Pancreas (tissue), 10 donors: ENCODE measurements around the gene E2F1. TPM values are rescaled to one million over a fixed set of nuclear protein-coding genes. Genes with fewer than 3 reads are reported as not detected.

Experiments
- ATAC-seq, 4 donors: fragments of 200-7000 bp; cut with Tn5 transposase; one replicate each; pipeline versions ENCODE4 v1.8.0 to v1.9.1; 2020; ENCODE audit warnings: mild to moderate bottlenecking in 4 of 4, moderate library complexity in 4 of 4
- DNase-seq, 6 donors: peaks; one replicate each; pipeline ENCODE4 v3.0.0-alpha.2; 2020
- FAIRE-seq: peaks from 2 replicates; lab custom pipeline; 2012; peaks lifted over from hg19 to GRCh38; lab: Jason Lieb, UNC
- H3K27ac ChIP-seq, 4 donors: fragments of 200-600 bp; sonication (generic); 1 replicate in 3 of 4; 2 replicates in 1 of 4; pipeline versions ENCODE4 v1.5.0 to v1.8.0; 2020
- H3K27me3 ChIP-seq, 4 donors: fragments of 200-600 bp; one replicate each; pipeline ENCODE4 v1.8.0; 2021
- H3K36me3 ChIP-seq, 3 donors: fragments of 200-600 bp; sonication (generic) in 1 of 3; one replicate each; pipeline versions ENCODE4 v1.5.0 to v1.8.0; 2020 to 2021
- H3K4me1 ChIP-seq, 3 donors: fragments of 200-600 bp; one replicate each; pipeline ENCODE4 v1.8.0; 2021
- H3K4me3 ChIP-seq, 4 donors: fragments of 200-600 bp; sonication (generic) in 2 of 4; one replicate each; pipeline versions ENCODE4 v1.5.0 to v1.8.0; 2020 to 2021
- H3K9me3 ChIP-seq, 4 donors: fragments of 200-600 bp; one replicate each; pipeline ENCODE4 v1.8.0; 2021
- WGBS, 2 donors: extraction: QIAGEN DNeasy Blood & Tissue Kit; methylation state at CpG; one replicate each; pipeline ENCODE4 v1.1.7; 2013; 5-methylcytosine and 5-hydroxymethylcytosine counted together
- intact Hi-C, 3 donors: fragments of 100-400 bp; cut with DNase I; formaldehyde crosslinking; loops; one replicate each; pipeline versions ENCODE4 v1.11.1 to v1.14.2; 2022
- polyA plus RNA-seq, 2 donors: library from polyadenylated mRNA; stranded (reverse); fragments of 200-250 nt; gene quantifications; one replicate each; pipeline ENCODE4 v1.2.3, GENCODE V29; 2013
- total RNA-seq, 6 donors: library from RNA; stranded (reverse); fragmentation: NEBNext Ultra II Directional in 4 of 6; extraction: Animal tissue kit (Norgen Biotek cat#: 25700) in 4 of 6; gene quantifications; one replicate each; pipeline versions ENCODE4 v1.2.1 to v1.2.4, GENCODE V29; 2021 to 2023
- TF ChIP-seq, protein P1 (sequence below), 4 donors: fragments of 200-600 bp; sonication (generic) in 3 of 4; IDR thresholded peaks; one replicate each; pipeline versions ENCODE4 v1.5.0 to v1.8.0; 2021; ENCODE audit warnings: antibody characterized with exemption in 4 of 4
- donor health status: healthy with polysubstance abuse.
- donor health status: DM: no; HTN: no; CAD: no; lungs with moderate emphysema.
- donor health status: DM: no; HTN: no; CAD: no.
- donor health status: control.
- donor health status: control.
- donor health status: Bipolar disorder and iron deficiency.
- donor health status: DM: yes; HTN: yes; CAD: no.
- donor health status: DM: no; HTN: no; CAD: no.
- donor health status: DM: no; HTN: no; CAD: no.
- donor health status: DM: yes; HTN: yes; CAD: no.

E2F1 gene
- total and polyA plus RNA-seq, 8 donors: 0.23 to 0.92 (median 0.60) TPM

DNA sequence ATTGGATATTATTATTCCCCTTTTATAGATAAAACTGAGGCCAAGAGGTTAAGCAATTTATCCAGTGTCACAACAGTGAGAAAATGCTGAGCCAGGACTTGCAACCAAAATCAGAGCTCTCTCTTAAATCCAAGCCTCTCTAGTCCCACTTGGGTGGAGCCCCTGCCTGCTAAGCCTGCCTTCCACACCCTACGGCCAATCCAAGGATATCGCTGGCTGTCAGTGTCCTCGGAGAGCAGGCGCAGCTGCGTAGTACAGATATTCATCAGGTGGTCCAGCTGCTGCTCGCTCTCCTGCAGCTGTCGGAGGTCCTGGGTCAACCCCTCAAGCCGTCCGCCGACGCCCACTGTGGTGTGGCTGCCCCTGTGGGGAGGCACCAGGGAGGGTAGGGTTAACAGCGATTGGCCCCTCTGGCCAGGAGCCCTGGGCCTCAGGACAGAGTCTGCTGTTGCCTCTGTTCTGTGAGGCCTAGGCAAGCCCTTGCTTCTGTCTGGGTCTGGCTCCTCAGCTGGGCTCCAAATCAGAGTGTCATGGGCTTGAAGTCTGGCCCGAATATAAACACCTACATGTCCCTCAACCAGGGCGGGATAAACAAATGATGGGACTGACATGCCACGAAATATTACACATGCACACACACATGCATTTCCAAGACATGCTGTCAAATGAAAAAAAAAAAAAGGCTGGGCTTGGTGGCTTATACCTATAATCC lies 8.0 kb downstream of the E2F1 start:
- no peak for DNase-seq
- no peak for FAIRE-seq
- intact Hi-C loops: loop anchor here in 1 of 3 donors (10.0 kb wide), 1 partner anchor 127 kb away; no protein-coding TSS in a partner anchor
- H3K4me1 ChIP-seq: peaks cover 0 to 4% (median 0%) of the 10 kb centered on the region in 3 donors
- no peaks in the 10 kb centered on the region for H3K36me3 ChIP-seq
- WGBS, 2 donors: 88 to 91% methylated on average over 15 of the region's 15 CpGs
- TF ChIP-seq, protein P1, sequence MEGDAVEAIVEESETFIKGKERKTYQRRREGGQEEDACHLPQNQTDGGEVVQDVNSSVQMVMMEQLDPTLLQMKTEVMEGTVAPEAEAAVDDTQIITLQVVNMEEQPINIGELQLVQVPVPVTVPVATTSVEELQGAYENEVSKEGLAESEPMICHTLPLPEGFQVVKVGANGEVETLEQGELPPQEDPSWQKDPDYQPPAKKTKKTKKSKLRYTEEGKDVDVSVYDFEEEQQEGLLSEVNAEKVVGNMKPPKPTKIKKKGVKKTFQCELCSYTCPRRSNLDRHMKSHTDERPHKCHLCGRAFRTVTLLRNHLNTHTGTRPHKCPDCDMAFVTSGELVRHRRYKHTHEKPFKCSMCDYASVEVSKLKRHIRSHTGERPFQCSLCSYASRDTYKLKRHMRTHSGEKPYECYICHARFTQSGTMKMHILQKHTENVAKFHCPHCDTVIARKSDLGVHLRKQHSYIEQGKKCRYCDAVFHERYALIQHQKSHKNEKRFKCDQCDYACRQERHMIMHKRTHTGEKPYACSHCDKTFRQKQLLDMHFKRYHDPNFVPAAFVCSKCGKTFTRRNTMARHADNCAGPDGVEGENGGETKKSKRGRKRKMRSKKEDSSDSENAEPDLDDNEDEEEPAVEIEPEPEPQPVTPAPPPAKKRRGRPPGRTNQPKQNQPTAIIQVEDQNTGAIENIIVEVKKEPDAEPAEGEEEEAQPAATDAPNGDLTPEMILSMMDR (IDR thresholded peaks at IDR 0.05): no peak
- ATAC-seq: no peak
- H3K9me3 ChIP-seq: no peaks in the 10 kb centered on the region
- no peak overlapping the region for H3K27ac ChIP-seq
- no peaks in the 10 kb centered on the region for H3K27me3 ChIP-seq
- H3K4me3 ChIP-seq: no peak overlapping the region

DNA sequence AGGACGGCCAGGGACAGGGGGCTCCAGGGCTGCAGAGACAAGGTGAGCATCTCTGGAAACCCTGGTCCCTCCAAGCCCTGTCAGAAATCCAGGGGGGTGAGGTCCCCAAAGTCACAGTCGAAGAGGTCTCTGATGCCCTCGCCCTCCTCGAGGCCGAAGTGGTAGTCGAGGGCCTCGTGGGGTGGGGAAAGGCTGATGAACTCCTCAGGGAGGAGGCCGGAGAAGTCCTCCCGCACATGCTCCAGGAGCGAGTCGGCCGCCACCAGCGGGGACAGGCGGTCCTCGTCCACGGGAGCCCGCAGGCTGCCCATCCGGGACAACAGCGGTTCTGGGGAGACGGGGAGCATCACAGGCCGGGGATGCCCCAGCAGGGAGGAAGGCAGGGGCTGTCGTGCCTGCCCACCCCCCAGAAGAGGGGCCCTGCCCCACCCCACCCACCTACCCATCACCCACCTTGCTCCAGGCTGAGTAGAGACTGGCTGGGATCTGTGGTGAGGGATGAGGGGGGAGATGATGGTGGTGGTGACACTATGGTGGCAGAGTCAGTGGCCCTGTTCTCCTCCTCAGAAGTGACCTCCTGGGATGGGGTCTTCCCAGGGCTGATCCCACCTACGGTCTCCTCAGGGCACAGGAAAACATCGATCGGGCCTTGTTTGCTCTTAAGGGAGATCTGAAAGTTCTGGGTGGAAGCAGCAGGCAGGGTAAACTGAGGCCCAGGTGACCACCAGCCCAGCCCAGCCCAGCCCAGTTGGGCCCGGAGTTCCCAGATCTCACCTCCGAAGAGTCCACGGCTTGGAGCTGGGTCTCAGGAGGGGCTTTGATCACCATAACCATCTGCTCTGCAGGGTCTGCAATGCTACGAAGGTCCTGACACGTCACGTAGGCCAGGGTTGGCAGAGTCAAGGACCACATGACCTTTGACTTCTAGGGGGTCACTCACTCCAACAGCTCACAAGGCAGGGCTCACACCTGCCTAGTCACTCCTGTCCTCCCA lies 9.2 kb downstream of the E2F1 start:
- TF ChIP-seq, protein P1 (IDR thresholded peaks at IDR 0.05): no peak
- no peaks in the 10 kb centered on the region for H3K9me3 ChIP-seq
- H3K27me3 ChIP-seq: no peaks in the 10 kb centered on the region
- FAIRE-seq (no peak), ATAC-seq (no peak), DNase-seq (no peak)
- no peak overlapping the region for H3K27ac ChIP-seq
- H3K4me3 ChIP-seq: no peak overlapping the region
- no peaks in the 10 kb centered on the region for H3K36me3 ChIP-seq
- WGBS, 2 donors: 95% methylated on average over 31 of the region's 31 CpGs
- intact Hi-C loops: loop anchor here in 1 of 3 donors (10.0 kb wide), 1 partner anchor 128 kb away; no protein-coding TSS in a partner anchor
- H3K4me1 ChIP-seq: peaks cover 0 to 9% (median 0%) of the 10 kb centered on the region in 3 donors

DNA sequence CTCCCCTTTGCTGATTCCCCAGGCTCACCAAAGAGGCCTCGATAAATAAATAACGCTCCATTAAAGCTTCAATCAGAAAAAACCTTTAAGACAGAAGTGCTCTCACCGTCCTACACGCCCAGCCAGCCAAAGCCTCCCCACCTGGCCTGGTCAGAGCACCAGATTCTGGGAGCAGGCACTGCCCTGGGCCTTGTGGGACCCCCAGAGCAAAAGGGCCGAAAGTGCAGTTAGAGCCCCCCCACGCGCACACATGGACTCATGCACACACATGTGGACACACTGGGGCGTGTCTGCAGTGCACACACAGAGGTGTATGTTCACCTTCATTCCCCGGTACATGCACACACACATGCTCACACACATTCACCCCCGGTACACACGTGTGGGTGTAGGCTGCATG lies 10.1 kb downstream of the E2F1 start:
- ATAC-seq (no peak), FAIRE-seq (no peak), DNase-seq (no peak)
- Histone ChIP-seq H3K27me3 (no peaks in the 10 kb centered on the region), H3K27ac (no peak overlapping the region), H3K4me1 (peaks cover 0 to 9% (median 0%) of the 10 kb centered on the region in 3 donors), H3K9me3 (no peaks in the 10 kb centered on the region), H3K36me3 (no peaks in the 10 kb centered on the region), H3K4me3 (no peak overlapping the region)
- WGBS, 2 donors: 91 to 93% methylated on average over 11 of the region's 11 CpGs
- intact Hi-C loops: loop anchor here in 1 of 3 donors (10.0 kb wide), 1 partner anchor 129 kb away; no protein-coding TSS in a partner anchor
- TF ChIP-seq, protein P1 (IDR thresholded peaks at IDR 0.05): no peak

DNA sequence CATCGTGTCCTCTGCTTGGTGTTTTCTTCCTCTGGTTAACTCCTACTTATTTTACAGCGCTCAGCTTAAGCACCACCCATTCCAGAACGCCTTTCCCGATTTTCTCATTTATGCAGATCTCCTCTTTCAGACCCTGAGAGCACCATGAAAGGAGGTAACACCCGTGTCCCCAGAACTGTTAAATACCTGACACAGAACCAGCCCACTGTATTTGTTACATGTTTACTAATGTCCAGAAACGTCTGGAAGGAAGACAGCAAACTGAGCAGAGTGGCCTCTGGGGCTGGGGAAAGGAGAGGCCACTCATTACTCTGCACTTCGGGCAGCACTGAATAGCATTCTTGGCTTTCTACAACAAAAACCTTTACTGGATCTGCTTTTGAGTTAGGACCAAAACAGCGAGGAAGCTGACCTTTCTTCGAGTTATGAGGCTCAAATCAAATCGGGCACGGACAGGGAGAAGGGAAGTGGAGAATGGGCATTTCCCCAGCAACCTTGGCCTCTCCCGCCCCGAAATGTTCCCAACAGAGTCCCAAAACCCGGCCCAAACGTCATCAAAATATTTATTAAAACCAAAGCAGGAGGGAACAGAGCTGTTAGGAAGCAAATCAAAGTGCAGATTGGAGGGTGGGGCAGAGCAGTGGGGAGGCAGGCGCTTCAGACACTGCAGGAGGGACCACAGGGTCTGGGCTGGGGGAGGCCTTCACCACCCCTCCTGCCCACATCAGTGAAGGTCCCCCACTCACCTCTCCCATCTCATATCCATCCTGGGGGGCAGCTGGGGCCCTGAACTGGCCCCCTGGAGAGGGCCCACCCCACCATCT lies 10.8 kb downstream of the E2F1 start:
- no peaks in the 10 kb centered on the region for H3K9me3 ChIP-seq
- DNase-seq (no peak), FAIRE-seq (no peak), ATAC-seq (no peak)
- no peaks in the 10 kb centered on the region for H3K36me3 ChIP-seq
- TF ChIP-seq, protein P1 (IDR thresholded peaks at IDR 0.05): no peak
- no peaks in the 10 kb centered on the region for H3K27me3 ChIP-seq
- H3K27ac ChIP-seq: peak overlapping the region in 2 of 4 donors; percentile 29 to 59
- intact Hi-C loops: loop anchor here in 1 of 3 donors (10.0 kb wide), 1 partner anchor 129 kb away; no protein-coding TSS in a partner anchor
- 58 to 65% methylated on average over 16 of the region's 16 CpGs for WGBS, 2 donors
- H3K4me1 ChIP-seq: peaks cover 0 to 9% (median 0%) of the 10 kb centered on the region in 3 donors
- H3K4me3 ChIP-seq: peak overlapping the region in 3 of 4 donors; percentile 71 to 73 (median 72)
